Measurements from ENCODE around the gene EP400. TPM values are rescaled to one million over a fixed set of nuclear protein-coding genes. Genes with fewer than 3 reads are reported as not detected.
"Not testable (repeated sequence)": the region's sequence is repeated elsewhere in the genome, so short reads cannot be mapped to it uniquely, and the experiment has no call there.

The EP400 gene
- total and polyA plus RNA-seq, 7 experiments from 2014 or later, result 2.8 to 86.8 (median 79.5) TPM

DNA sequence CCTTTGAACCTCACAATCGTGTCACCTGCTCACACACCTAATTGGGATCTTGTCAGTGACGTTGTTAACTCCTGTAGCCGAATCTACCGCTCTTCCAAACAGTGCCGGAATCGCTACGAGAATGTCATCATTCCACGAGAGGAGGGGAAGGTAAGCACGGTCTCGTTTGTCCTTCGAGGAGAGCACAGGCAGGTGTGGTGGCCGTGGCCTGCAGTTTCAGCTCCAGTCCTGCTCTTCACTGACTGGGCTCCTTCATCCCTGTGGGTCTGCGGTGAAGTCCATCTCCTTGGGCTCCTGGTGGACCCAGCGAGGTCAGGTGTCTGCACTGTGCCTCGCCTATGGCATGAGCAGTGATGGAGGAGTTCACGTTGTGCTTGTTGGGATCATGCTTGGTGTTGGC, 96.0 kb downstream of the EP400 start:
- H3K27me3 ChIP-seq (ENCODE audit: control insufficient read depth in 2 of 2, insufficient read depth in 2 of 2, low read length in 2 of 2), result no peaks in the 10 kb centered on the region
- no peak overlapping the region for H3K27ac Mint-ChIP-seq
- H3K36me3 Mint-ChIP-seq, result peaks cover 8 to 54% (median 10%) of the 10 kb centered on the region in 5 donors
- H3K27ac ChIP-seq (ENCODE audit: low read depth, low read length), result no peak overlapping the region
- no peaks in the 10 kb centered on the region for H3K9me3 Mint-ChIP-seq
- peaks cover 0 to 12% (median 4%) of the 10 kb centered on the region in 7 donors for H3K4me1 Mint-ChIP-seq
- no peaks in the 10 kb centered on the region for H3K27me3 Mint-ChIP-seq
- no peak overlapping the region for H3K4me3 ChIP-seq (ENCODE audit: low read length)
- no peaks in the 10 kb centered on the region for H3K4me1 ChIP-seq (ENCODE audit: control insufficient read depth in 2 of 2, insufficient read depth in 2 of 2, low read length in 2 of 2)
- no peaks in the 10 kb centered on the region for H3K9me3 ChIP-seq (ENCODE audit: control insufficient read depth in 2 of 3, low read length in 3 of 3)
- H3K4me3 Mint-ChIP-seq, result no peak overlapping the region
- DNase-seq (no peak), ATAC-seq (no peak)
- peaks cover 18 to 82% (median 30%) of the 10 kb centered on the region in 3 experiments for H3K36me3 ChIP-seq (ENCODE audit: control insufficient read depth in 2 of 3, insufficient read depth in 3 of 3, low read length in 3 of 3)
- CTCF ChIA-PET, result no interaction called here
- POLR2A ChIA-PET, result no interaction called here
- intact Hi-C loops (cut with micrococcal nuclease), result no loop called here

DNA sequence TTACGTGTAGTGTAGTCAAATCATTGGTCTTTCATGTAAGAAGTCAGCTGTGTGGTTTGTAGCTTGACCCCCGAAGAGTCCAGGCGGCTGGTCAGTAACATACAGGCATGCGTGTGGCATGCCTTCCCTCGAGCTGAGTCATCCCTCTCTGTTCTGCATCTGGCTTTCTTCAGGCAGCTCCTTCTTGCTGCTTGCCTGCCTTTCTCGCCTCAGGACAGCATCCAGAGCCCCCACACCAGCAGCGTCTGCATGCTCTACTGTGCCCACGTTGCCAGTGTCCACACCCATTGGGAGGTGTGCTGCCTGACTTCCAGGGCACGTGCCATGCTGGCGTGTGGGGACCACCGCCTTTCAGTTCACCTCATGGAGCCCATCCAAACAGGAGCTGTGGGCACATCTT, 96.8 kb downstream of the EP400 start:
- no peaks in the 10 kb centered on the region for H3K9me3 ChIP-seq (ENCODE audit: control insufficient read depth in 2 of 3, low read length in 3 of 3)
- H3K36me3 ChIP-seq (ENCODE audit: control insufficient read depth in 2 of 3, insufficient read depth in 3 of 3, low read length in 3 of 3), result peaks cover 19 to 82% (median 36%) of the 10 kb centered on the region in 3 experiments
- Mint-ChIP-seq H3K4me3 (no peak overlapping the region), H3K36me3 (peaks cover 12 to 58% (median 16%) of the 10 kb centered on the region in 5 donors), H3K27ac (peak overlapping the region in 1 of 9 donors; percentile 13), H3K27me3 (no peaks in the 10 kb centered on the region), H3K4me1 (peaks cover 0 to 10% (median 1%) of the 10 kb centered on the region in 7 donors), H3K9me3 (no peaks in the 10 kb centered on the region)
- intact Hi-C loops (cut with micrococcal nuclease), result no loop called here
- POLR2A ChIA-PET, result no interaction called here
- no peak for DNase-seq
- no peaks in the 10 kb centered on the region for H3K27me3 ChIP-seq (ENCODE audit: control insufficient read depth in 2 of 2, insufficient read depth in 2 of 2, low read length in 2 of 2)
- H3K27ac ChIP-seq (ENCODE audit: low read depth, low read length), result no peak overlapping the region
- H3K4me1 ChIP-seq (ENCODE audit: control insufficient read depth in 2 of 2, insufficient read depth in 2 of 2, low read length in 2 of 2), result no peaks in the 10 kb centered on the region
- H3K4me3 ChIP-seq (ENCODE audit: low read length), result no peak overlapping the region
- CTCF ChIA-PET, result no interaction called here
- no peak for ATAC-seq

DNA sequence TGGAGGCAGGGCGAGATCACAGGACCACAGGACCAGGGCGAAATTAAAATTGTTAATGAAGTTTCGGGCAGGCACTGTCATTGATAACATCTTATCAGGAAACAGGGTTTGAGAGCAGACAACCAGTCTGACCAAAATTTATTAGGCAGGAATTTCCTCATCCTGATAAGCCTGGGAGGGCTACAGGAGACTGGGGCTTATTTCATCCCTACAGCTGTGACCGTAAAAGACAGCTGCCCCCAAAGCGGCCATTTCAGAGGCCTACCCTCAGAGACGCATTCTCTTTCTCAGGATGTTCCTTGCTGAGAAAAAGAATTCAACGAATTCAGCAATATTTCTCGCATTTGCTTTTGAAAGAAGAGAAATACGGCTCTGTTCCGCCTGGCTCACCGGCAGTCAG, 97.9 kb downstream of the EP400 start:
- H3K27me3 Mint-ChIP-seq; H3K4me3 Mint-ChIP-seq; H3K27ac ChIP-seq (ENCODE audit: low read depth, low read length); H3K4me3 ChIP-seq (ENCODE audit: low read length); H3K27ac Mint-ChIP-seq; POLR2A ChIA-PET; intact Hi-C loops (cut with micrococcal nuclease); H3K9me3 ChIP-seq (ENCODE audit: control insufficient read depth in 2 of 3, low read length in 3 of 3); H3K4me1 Mint-ChIP-seq; H3K9me3 Mint-ChIP-seq; H3K27me3 ChIP-seq (ENCODE audit: control insufficient read depth in 2 of 2, insufficient read depth in 2 of 2, low read length in 2 of 2); DNase-seq; H3K4me1 ChIP-seq (ENCODE audit: control insufficient read depth in 2 of 2, insufficient read depth in 2 of 2, low read length in 2 of 2); ATAC-seq: not testable (repeated sequence)
- CTCF ChIA-PET, result interaction anchor here (0.6 kb wide), 2 partner anchors 12 to 101 kb away, joined by 3 read pairs; no protein-coding TSS in a partner anchor
- H3K36me3 ChIP-seq (ENCODE audit: control insufficient read depth in 2 of 3, insufficient read depth in 3 of 3, low read length in 3 of 3), result peaks cover 19 to 85% (median 41%) of the 10 kb centered on the region in 3 experiments
- H3K36me3 Mint-ChIP-seq, result peaks cover 15 to 59% (median 18%) of the 10 kb centered on the region in 5 donors

DNA sequence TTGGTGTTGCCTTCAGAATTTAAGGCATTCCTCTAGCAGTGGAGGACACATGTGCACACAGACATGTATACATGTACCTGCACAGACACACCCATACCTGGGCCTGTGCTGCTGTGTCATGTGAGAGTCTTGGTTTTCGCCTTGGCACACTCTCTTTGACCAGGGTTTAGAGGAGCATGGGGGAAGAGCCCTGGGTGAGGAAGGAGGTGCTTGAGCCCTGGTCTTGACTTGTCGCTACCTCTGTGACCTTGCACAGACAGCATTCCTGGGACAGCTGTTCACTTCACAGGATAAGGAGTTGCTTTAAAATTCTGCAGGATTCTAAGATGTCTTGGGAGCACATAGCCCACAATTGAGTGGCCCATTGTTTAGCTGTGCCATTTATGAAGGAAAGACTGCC, 99.7 kb downstream of the EP400 start:
- H3K27me3 ChIP-seq (ENCODE audit: control insufficient read depth in 2 of 2, insufficient read depth in 2 of 2, low read length in 2 of 2), result no peaks in the 10 kb centered on the region
- ChIA-PET POLR2A (no interaction called here), CTCF (no interaction called here)
- Mint-ChIP-seq H3K9me3 (peaks cover 0 to 4% (median 0%) of the 10 kb centered on the region in 11 donors), H3K27me3 (no peaks in the 10 kb centered on the region), H3K4me3 (no peak overlapping the region), H3K36me3 (peaks cover 17 to 58% (median 24%) of the 10 kb centered on the region in 5 donors), H3K4me1 (no peaks in the 10 kb centered on the region), H3K27ac (peak overlapping the region in 1 of 9 donors; percentile 63)
- DNase-seq, result no peak
- no peaks in the 10 kb centered on the region for H3K9me3 ChIP-seq (ENCODE audit: control insufficient read depth in 2 of 3, low read length in 3 of 3)
- intact Hi-C loops (cut with micrococcal nuclease), result no loop called here
- H3K4me3 ChIP-seq (ENCODE audit: low read length), result no peak overlapping the region
- ATAC-seq, result no peak
- no peaks in the 10 kb centered on the region for H3K4me1 ChIP-seq (ENCODE audit: control insufficient read depth in 2 of 2, insufficient read depth in 2 of 2, low read length in 2 of 2)
- H3K27ac ChIP-seq (ENCODE audit: low read depth, low read length), result no peak overlapping the region
- peaks cover 19 to 84% (median 46%) of the 10 kb centered on the region in 3 experiments for H3K36me3 ChIP-seq (ENCODE audit: control insufficient read depth in 2 of 3, insufficient read depth in 3 of 3, low read length in 3 of 3)

DNA sequence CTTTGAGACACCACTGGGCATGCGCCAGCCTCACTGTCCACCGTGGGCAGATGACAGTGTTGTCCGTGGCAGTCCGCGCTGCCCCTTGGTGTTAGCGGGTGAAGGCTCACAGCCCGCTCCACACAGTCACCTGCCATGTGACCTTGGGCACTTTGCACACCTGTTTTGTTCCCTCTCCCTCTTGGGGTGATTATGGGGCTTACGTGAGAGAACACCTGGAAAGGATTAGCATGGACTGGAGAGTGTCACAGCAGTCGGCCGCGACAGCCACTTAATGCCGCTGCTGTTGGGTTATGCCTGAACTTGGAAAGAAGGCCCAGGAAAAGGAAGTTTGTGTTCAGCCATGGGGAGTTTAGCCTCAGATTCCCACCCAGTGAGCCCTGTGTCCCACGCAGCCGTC, 100.1 kb downstream of the EP400 start:
- ChIA-PET CTCF (no interaction called here), POLR2A (no interaction called here)
- Histone ChIP-seq H3K4me3 (ENCODE audit: low read length) (no peak overlapping the region), H3K27ac (ENCODE audit: low read depth, low read length) (no peak overlapping the region), H3K27me3 (ENCODE audit: control insufficient read depth in 2 of 2, insufficient read depth in 2 of 2, low read length in 2 of 2) (no peaks in the 10 kb centered on the region), H3K36me3 (ENCODE audit: control insufficient read depth in 2 of 3, insufficient read depth in 3 of 3, low read length in 3 of 3) (peaks cover 19 to 84% (median 46%) of the 10 kb centered on the region in 3 experiments), H3K9me3 (ENCODE audit: control insufficient read depth in 2 of 3, low read length in 3 of 3) (no peaks in the 10 kb centered on the region), H3K4me1 (ENCODE audit: control insufficient read depth in 2 of 2, insufficient read depth in 2 of 2, low read length in 2 of 2) (no peaks in the 10 kb centered on the region)
- DNase-seq, result no peak
- Mint-ChIP-seq H3K27ac (no peak overlapping the region), H3K4me3 (no peak overlapping the region), H3K36me3 (peaks cover 17 to 54% (median 25%) of the 10 kb centered on the region in 5 donors), H3K4me1 (no peaks in the 10 kb centered on the region), H3K9me3 (peaks cover 0 to 4% (median 0%) of the 10 kb centered on the region in 11 donors), H3K27me3 (no peaks in the 10 kb centered on the region)
- ATAC-seq, result no peak
- intact Hi-C loops (cut with micrococcal nuclease), result no loop called here

DNA sequence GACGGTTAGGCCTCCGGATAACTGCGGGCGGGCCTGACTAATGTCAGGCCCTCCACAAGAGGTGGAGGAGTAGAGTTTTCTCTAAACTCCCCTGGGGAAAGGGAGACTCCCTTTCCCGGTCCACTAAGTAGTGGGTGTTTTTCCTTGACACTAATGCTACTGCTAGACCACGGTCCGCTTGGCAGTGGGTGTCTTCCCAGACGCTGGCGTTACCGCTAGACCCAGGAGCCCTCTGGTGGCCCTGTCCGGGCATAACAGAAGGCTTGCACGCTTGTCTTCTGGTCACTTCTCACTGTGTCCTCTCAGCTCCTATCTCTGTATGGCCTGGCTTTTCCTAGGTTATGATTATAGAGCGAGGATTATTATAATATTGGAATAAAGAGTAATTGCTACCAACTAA, 102.0 kb downstream of the EP400 start:
- peaks cover 17 to 48% (median 25%) of the 10 kb centered on the region in 5 donors for H3K36me3 Mint-ChIP-seq
- H3K27ac Mint-ChIP-seq; intact Hi-C loops (cut with micrococcal nuclease); DNase-seq; H3K27me3 Mint-ChIP-seq; H3K4me1 ChIP-seq (ENCODE audit: control insufficient read depth in 2 of 2, insufficient read depth in 2 of 2, low read length in 2 of 2); H3K4me1 Mint-ChIP-seq; H3K4me3 ChIP-seq (ENCODE audit: low read length); CTCF ChIA-PET; H3K9me3 Mint-ChIP-seq; H3K4me3 Mint-ChIP-seq; H3K27me3 ChIP-seq (ENCODE audit: control insufficient read depth in 2 of 2, insufficient read depth in 2 of 2, low read length in 2 of 2); H3K27ac ChIP-seq (ENCODE audit: low read depth, low read length); POLR2A ChIA-PET; H3K9me3 ChIP-seq (ENCODE audit: control insufficient read depth in 2 of 3, low read length in 3 of 3); ATAC-seq: not testable (repeated sequence)
- H3K36me3 ChIP-seq (ENCODE audit: control insufficient read depth in 2 of 3, insufficient read depth in 3 of 3, low read length in 3 of 3), result peaks cover 11 to 84% (median 44%) of the 10 kb centered on the region in 3 experiments

DNA sequence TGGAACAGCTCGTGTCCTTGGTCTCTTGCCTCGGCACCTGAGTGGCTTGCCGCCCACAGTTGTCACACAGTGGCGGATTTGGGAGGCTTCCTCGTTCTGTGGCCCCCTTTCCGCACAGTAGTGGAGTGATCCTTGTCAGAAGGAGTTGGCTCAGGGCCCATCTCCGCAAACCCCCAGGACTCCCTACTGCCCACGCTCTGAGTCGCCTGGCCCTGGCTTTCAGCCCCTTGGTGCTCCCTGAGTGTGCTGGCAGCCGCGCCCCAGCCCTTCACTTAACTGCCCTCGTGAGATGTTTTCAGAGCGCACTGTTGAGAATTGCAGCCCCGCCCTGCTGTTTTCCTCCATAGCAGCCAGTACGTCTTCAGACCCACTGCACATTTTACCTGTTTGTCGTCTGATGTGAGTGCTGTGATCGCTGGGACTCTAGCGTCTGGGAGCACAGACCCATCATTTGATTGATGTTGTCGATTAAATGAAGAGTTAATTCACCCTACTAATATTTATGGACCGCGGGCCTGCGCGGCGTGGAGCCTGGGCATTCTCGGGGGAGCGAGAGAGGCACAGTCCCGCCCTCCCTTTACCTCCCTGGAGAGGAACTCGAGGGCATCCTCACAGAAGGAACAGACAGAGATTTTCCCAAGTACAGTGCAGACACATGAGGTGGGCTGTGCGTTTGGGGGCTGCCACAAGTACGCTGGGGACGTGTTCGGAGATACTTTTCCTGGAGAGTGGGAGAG, 102.6 kb downstream of the EP400 start:
- Histone ChIP-seq H3K4me3 (ENCODE audit: low read length) (no peak overlapping the region), H3K27ac (ENCODE audit: low read depth, low read length) (no peak overlapping the region), H3K4me1 (ENCODE audit: control insufficient read depth in 2 of 2, insufficient read depth in 2 of 2, low read length in 2 of 2) (no peaks in the 10 kb centered on the region), H3K36me3 (ENCODE audit: control insufficient read depth in 2 of 3, insufficient read depth in 3 of 3, low read length in 3 of 3) (peaks cover 11 to 85% (median 47%) of the 10 kb centered on the region in 3 experiments), H3K27me3 (ENCODE audit: control insufficient read depth in 2 of 2, insufficient read depth in 2 of 2, low read length in 2 of 2) (no peaks in the 10 kb centered on the region), H3K9me3 (ENCODE audit: control insufficient read depth in 2 of 3, low read length in 3 of 3) (no peaks in the 10 kb centered on the region)
- ChIA-PET POLR2A (no interaction called here), CTCF (no interaction called here)
- Mint-ChIP-seq H3K4me1 (no peaks in the 10 kb centered on the region), H3K4me3 (no peak overlapping the region), H3K36me3 (peaks cover 20 to 51% (median 28%) of the 10 kb centered on the region in 5 donors), H3K27ac (no peak overlapping the region), H3K27me3 (no peaks in the 10 kb centered on the region), H3K9me3 (peaks cover 0 to 4% (median 0%) of the 10 kb centered on the region in 11 donors)
- DNase-seq (no peak), ATAC-seq (no peak)
- intact Hi-C loops (cut with micrococcal nuclease), result no loop called here

All from naive thymus-derived CD4-positive, alpha-beta T cell (primary cell).